LNCaP clone FGC (cell line): ENCODE results near the gene GALNT9.

Experiments used
- DNase-seq: peaks from one replicate; pipeline ENCODE4 v3.0.0-alpha.2; 2011; ENCODE audit warnings: low read depth
- H3K4me3 ChIP-seq: 2 replicates; pipeline ENCODE4 v1.5.1; 2011; ENCODE audit warnings: mild to moderate bottlenecking, low read depth, low read length, control low read depth
- TF ChIP-seq, protein P1 (sequence below): IDR thresholded peaks from 2 replicates; pipeline ENCODE4 v1.5.1; 2012; ENCODE audit warnings: mild to moderate bottlenecking; ENCODE audit not compliant: control insufficient read depth, insufficient read depth; ENCODE audit errors: extremely low read depth

GALNT9 gene

DNA sequence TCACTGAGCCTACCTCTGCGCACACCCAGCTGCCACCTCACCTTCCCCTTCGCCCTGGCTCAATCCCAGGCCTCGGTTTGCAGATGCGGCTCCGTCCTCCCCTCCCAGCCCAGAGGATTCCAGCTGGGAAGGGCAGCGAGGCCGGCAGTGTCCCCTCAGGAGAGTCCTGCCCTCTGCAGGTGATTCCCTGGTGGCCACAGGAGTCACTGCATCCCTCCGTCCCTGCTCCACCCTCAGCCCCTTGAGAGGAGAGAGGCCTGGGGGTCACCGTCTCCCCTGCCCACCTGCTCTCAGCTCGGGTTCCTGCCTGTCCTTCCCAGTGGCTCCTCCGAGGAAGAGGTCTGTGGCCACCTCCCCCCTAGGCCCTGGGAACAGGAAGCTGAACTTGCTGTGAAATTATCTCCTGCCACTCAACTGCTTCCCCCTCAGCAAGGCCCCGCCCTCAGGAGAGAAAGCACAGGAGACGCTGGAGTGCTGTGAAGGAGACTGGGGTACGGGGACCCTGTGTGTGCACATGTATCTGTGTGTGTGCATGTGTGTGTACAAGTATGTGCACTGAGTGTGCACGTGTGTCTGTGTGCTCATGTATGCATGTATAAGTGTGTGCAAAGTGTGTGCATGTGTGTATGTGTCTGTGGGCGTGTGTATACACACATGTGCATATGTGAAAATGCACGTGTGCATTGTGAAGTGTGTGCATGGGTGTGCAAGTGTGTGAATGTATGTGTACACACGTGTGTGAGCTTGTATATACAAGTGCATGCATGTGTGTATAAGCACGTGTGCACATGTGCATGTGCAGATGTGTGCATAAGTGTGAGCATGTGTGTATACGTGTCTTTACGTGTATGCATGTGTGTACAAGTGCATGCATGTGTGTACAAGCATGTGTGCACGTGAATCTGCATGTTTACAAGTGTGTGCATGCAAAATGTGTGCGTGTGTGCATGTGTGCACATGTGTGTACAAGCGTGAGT lies 13.2 kb upstream of the GALNT9 start:
- TF ChIP-seq, protein P1, sequence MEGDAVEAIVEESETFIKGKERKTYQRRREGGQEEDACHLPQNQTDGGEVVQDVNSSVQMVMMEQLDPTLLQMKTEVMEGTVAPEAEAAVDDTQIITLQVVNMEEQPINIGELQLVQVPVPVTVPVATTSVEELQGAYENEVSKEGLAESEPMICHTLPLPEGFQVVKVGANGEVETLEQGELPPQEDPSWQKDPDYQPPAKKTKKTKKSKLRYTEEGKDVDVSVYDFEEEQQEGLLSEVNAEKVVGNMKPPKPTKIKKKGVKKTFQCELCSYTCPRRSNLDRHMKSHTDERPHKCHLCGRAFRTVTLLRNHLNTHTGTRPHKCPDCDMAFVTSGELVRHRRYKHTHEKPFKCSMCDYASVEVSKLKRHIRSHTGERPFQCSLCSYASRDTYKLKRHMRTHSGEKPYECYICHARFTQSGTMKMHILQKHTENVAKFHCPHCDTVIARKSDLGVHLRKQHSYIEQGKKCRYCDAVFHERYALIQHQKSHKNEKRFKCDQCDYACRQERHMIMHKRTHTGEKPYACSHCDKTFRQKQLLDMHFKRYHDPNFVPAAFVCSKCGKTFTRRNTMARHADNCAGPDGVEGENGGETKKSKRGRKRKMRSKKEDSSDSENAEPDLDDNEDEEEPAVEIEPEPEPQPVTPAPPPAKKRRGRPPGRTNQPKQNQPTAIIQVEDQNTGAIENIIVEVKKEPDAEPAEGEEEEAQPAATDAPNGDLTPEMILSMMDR: peak; percentile 50
- no peak for DNase-seq

DNA sequence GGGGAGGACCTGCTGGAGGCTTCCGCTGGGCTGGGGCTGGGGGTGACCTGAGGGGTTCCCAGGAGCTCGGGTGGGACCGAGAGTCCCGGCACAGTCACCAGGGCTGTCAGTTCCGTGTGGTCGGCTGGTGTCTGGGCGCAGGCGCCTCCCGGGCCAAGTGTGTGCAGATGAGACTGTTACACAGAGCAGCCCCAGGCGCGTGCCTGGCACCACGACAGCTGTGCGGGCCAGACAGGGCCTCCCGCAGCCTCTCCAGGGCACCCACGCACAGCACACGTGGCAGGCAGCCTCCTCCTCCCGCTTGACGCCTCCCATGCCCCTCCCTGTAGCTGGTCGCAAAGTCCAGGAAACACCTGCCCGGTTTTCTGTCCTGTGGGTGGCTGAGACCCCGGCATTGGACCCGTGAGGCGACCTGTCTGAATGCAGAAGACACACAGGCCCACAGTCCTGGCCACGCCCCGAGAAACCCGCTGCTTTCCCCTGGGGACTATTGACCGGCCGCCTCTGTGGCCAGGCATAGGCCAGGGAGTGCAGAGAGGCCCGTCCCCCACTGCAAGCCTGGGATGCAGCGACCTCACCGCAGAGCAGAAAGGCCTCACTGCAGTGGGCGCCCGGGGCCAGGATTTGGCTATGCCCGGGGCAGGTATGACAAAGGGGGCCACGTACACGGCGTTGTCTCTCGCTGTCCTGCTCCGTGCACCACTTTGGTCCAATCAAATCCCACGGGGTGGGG lies 12.1 kb upstream of the GALNT9 start:
- no peak for DNase-seq
- TF ChIP-seq, protein P1: no peak
- no peak overlapping the region for H3K4me3 ChIP-seq

More for the DNA sequence above, 13.2 kb upstream of the GALNT9 start:
- H3K4me3 ChIP-seq: no peak overlapping the region

- no peak overlapping the region for H3K4me3 ChIP-seq
- DNase-seq: no peak
- TF ChIP-seq, protein P1: no peak
Observed at GRCh38 chr12:132340266-132341035, 11.1 kb upstream of the GALNT9 start.

GRCh38 chr12:132339856-132340255 lies 10.5 kb upstream of the GALNT9 start:
- DNase-seq: no peak
- TF ChIP-seq, protein P1: no peak
- no peak overlapping the region for H3K4me3 ChIP-seq

DNA sequence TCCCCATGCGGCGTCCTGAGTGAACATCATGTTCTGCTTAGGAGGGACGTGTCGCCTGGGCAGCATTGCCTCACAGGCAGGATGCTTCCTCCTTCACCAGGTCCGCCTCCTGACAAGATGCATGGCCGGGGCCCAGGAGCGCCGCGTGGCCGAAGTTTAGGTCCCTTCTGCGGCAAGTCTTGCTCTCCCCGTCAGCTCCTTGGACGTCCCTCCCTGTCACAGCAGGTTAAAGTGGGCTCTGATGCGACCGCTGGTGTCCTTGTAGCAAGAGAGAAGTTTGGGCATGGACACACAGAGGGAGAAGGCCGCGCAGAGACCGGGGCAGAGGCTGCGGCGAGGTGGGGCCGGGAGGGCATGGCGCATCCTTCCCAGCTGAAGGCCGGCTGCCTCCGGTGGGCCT lies 9.4 kb upstream of the GALNT9 start:
- no peak overlapping the region for H3K4me3 ChIP-seq
- DNase-seq: no peak
- TF ChIP-seq, protein P1: no peak

GRCh38 chr12:132338311-132338710 lies 8.9 kb upstream of the GALNT9 start:
- DNase-seq: no peak
- TF ChIP-seq, protein P1: no peak

More at GRCh38 chr12:132338311-132338710, 8.9 kb upstream of the GALNT9 start:
- H3K4me3 ChIP-seq: no peak overlapping the region
